Large intestine (tissue), 3 donors: ENCODE results near the gene RALB. TPM values are rescaled to one million over a fixed set of nuclear protein-coding genes. Genes with fewer than 3 reads are reported as not detected.

Source experiments
- DNase-seq, 2 donors: peaks; one replicate each; pipeline versions ENCODE4 v3.0.0 to v3.0.0-alpha.2; 2013
- H3K27ac ChIP-seq: one replicate; pipeline ENCODE4 v1.5.1; 2013; ENCODE audit warnings: low read length
- H3K27me3 ChIP-seq: 2 replicates; pipeline ENCODE4 v1.6.1; 2013; ENCODE audit warnings: low read length; ENCODE audit not compliant: control insufficient read depth, insufficient read depth
- H3K36me3 ChIP-seq: 2 replicates; pipeline ENCODE4 v1.6.1; 2013; ENCODE audit warnings: low read length; ENCODE audit not compliant: control insufficient read depth, insufficient read depth
- H3K4me1 ChIP-seq: one replicate; pipeline ENCODE4 v1.6.1; 2013; ENCODE audit warnings: low read length; ENCODE audit not compliant: control insufficient read depth, insufficient read depth
- H3K4me3 ChIP-seq: one replicate; pipeline ENCODE4 v1.5.1; 2013; ENCODE audit warnings: low read length
- H3K9me3 ChIP-seq: one replicate; pipeline ENCODE4 v1.6.1; 2013; ENCODE audit warnings: mild to moderate bottlenecking, low read depth, low read length, moderate library complexity; ENCODE audit not compliant: control insufficient read depth
- WGBS: methylation state at CpG from one replicate; pipeline ENCODE4 v1.1.5; 2013; ENCODE audit warnings: low lambda C conversion rate; ENCODE audit not compliant: insufficient coverage; 5-methylcytosine and 5-hydroxymethylcytosine counted together
- polyA plus RNA-seq: library from polyadenylated mRNA; unstranded; fragments of 120-200 nt; gene quantifications from one replicate; pipeline ENCODE4 v1.2.1, GENCODE V29; 2013

RALB gene
- polyA plus RNA-seq, 1 donor = 102 TPM

DNA sequence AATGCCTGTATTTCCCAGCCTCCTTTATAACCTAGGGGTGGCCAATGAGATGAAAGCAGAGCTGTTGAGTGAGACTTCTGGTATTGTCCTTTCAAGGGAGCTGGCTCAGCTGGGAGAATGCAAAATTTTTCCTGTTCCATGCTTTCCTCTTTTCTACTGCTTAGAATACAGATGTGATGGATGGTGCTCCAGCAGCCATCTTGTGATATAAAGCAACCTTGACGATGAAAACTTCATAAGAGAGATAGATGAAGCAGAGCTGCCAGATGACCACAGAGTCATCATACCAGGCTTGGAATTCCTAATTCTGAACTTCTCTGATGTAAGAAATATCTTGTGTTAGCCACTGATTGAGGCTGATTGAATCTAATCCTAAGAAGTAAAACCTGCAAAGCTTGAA, 81.4 kb downstream of the RALB start:
- WGBS = no CpG with 5 or more reads among the region's 1 CpG
- H3K27me3 ChIP-seq = peaks cover 46% of the 10 kb centered on the region
- no peak for DNase-seq
- H3K4me1 ChIP-seq = no peaks in the 10 kb centered on the region
- H3K36me3 ChIP-seq = no peaks in the 10 kb centered on the region
- H3K27ac ChIP-seq = no peak overlapping the region
- no peak overlapping the region for H3K4me3 ChIP-seq
- H3K9me3 ChIP-seq = no peaks in the 10 kb centered on the region

DNA sequence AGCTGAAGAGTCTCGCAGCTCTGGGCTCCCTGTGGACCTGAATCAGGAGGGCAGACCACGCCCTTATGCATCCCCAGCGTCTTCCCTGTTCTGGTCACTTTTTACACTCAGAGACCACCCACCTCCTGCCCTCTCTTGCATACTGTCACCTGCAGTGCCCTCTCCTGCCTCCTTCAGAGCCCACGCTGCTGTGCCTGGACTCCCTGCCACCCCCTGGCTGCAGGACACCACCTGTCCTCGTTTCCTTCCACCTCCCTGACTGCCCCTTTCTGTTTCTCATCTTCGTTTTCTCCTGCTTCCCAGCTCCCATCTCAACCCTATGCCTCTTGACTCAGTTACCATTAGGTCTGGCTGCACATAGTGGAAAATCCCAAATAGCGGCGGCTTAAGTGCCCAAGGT, 84.1 kb downstream of the RALB start:
- H3K27ac ChIP-seq = no peak overlapping the region
- peaks cover 54% of the 10 kb centered on the region for H3K27me3 ChIP-seq
- no peaks in the 10 kb centered on the region for H3K9me3 ChIP-seq
- no peak for DNase-seq
- H3K36me3 ChIP-seq = no peaks in the 10 kb centered on the region
- WGBS = 67% methylated on average over 1 of the region's 8 CpGs
- no peaks in the 10 kb centered on the region for H3K4me1 ChIP-seq
- H3K4me3 ChIP-seq = no peak overlapping the region

DNA sequence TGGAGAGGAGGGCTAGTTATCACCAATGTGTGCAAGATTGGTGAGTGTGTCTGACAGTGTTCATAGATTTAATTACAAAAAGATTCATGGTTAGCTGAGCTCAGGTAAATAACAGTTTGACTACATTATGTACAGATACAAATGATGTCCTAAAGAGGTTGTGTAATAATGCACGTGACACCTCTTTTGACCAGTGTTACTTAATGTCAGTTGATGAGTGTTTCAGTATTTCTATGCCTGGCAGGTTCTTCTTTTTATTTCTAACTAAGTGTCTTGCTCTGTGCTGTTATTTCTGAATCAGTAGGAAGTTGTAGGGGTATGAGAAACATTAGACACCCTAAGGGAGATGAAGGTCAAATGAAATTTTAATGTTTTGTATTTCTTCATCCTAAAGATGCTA, 85.4 kb downstream of the RALB start:
- Histone ChIP-seq H3K4me1 (no peaks in the 10 kb centered on the region), H3K4me3 (no peak overlapping the region), H3K36me3 (no peaks in the 10 kb centered on the region), H3K27me3 (peaks cover 60% of the 10 kb centered on the region), H3K27ac (no peak overlapping the region), H3K9me3 (no peaks in the 10 kb centered on the region)
- no CpG with 5 or more reads among the region's 1 CpG for WGBS
- no peak for DNase-seq

DNA sequence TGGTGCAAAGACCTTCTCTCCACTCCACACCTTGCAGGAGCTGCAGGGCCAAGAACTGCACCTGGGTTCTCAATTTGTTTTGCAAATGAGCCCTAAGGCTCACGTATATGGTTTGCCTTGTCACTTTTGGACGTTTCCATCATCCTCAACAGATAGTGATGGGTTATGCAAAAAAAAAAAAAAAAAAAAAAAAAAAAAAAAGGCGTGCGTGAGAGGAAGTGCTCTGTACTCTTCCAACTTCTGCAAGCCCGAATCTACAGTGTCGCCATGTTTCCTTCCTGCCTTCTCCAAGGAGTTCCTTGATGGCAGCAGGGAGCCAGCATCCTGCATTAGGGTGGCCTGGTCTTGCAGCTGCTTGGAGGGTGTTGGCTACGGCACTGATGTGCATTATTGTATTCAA, 89.3 kb downstream of the RALB start:
- Histone ChIP-seq H3K27ac (no peak overlapping the region), H3K4me1 (peaks cover 9% of the 10 kb centered on the region), H3K27me3 (peaks cover 77% of the 10 kb centered on the region), H3K36me3 (no peaks in the 10 kb centered on the region), H3K4me3 (no peak overlapping the region), H3K9me3 (no peaks in the 10 kb centered on the region)
- no peak for DNase-seq
- no CpG with 5 or more reads among the region's 7 CpGs for WGBS

DNA sequence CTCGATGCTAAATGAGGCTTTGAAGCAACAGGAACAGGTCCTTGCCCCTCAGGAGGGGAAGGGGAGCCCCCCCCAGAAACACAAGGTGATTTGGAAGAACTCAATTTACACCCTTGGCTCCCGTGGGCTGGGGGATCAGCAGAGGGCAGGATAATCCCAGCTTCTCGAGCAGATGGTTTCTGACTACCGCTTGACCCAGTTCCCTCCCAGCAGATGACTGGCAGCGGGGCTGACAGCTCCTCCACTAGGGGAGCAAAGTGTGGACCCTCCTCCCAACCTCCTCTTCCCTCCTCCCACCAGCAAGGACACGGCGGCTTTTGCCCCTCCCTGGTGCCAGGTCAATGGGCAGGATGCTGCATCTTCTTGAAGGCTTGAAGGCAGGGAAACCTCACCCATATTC, 89.8 kb downstream of the RALB start:
- H3K9me3 ChIP-seq = no peaks in the 10 kb centered on the region
- H3K36me3 ChIP-seq = no peaks in the 10 kb centered on the region
- H3K27me3 ChIP-seq = peaks cover 80% of the 10 kb centered on the region
- no peak overlapping the region for H3K4me3 ChIP-seq
- no CpG with 5 or more reads among the region's 7 CpGs for WGBS
- H3K4me1 ChIP-seq = peaks cover 12% of the 10 kb centered on the region
- DNase-seq = no peak
- no peak overlapping the region for H3K27ac ChIP-seq

DNA sequence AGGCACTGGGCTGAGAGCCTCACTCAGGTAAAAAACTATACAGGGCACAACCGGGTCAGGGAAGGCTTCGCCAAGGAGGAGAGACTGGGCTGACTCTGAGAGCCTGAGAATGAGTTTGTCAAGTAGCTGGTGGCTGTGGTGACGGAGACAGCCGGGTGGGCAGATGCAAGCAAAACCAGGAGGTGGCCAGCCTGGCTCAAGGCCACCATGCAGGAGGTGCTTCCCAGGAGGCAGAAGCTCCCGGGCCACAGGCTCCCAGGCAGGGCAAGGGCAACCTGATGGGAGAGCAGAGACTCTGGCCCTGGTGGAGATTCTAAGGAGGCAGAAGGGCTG, 90.4 kb downstream of the RALB start:
- DNase-seq = no peak
- no peaks in the 10 kb centered on the region for H3K9me3 ChIP-seq
- peaks cover 12% of the 10 kb centered on the region for H3K4me1 ChIP-seq
- no CpG with 5 or more reads among the region's 5 CpGs for WGBS
- H3K27me3 ChIP-seq = peaks cover 86% of the 10 kb centered on the region
- H3K27ac ChIP-seq = no peak overlapping the region
- no peak overlapping the region for H3K4me3 ChIP-seq
- no peaks in the 10 kb centered on the region for H3K36me3 ChIP-seq

DNA sequence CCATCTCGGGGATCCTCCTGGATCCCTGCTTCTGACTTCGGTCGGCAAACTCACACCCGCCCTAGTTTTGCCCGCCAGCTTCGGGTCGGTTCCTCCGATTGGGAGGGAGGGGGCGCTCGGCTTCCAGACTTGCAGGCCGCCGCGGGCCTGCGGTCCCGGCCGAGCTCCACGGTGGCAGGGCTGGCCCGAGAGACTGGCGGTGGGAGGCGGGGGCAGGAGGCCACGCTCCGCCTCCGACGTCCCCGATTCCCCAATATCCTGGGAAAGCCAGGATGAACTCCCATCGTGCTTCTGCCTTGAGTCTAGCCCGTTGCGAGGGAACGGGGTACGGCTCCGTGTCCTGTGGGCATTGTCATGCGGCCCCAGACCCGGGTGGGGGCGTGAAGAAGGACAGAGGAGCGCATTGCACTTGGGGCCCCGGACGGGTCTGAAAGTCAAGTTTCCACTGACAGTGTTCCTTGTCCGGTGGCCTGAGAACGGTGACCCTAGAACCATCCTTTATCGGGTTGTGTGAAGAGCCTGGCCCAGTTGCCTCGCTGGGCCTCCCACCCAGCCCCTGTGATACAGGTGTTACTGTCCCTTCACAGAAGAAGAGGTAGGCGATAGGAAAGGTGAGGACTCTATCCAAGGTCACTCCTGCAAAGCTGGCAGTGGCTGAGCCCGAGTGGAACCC, 90.9 kb downstream of the RALB start:
- H3K27ac ChIP-seq = no peak overlapping the region
- H3K27me3 ChIP-seq = peaks cover 87% of the 10 kb centered on the region

More for the DNA sequence above, 90.9 kb downstream of the RALB start:
- Histone ChIP-seq H3K9me3 (no peaks in the 10 kb centered on the region), H3K36me3 (no peaks in the 10 kb centered on the region), H3K4me3 (no peak overlapping the region), H3K4me1 (peaks cover 12% of the 10 kb centered on the region)
- WGBS = no CpG with 5 or more reads among the region's 43 CpGs
- DNase-seq = peak; percentile 61 to 65

Other genes with a start within 250 kb of the RALB start
- 32.0 TPM for gene EPB41L5, start 239.8 kb upstream of the RALB start, polyA plus RNA-seq
- gene TMEM185B, start 29.5 kb upstream of the RALB start, polyA plus RNA-seq = 26.2 TPM
- 0.19 TPM for gene INHBB, start 93.3 kb downstream of the RALB start, polyA plus RNA-seq